GM12801 (cell line): ENCODE measurements around the gene CRIP3.

Source experiments
- TF ChIP-seq, protein P1 (sequence below): IDR thresholded peaks from one replicate; pipeline ENCODE4 v1.5.1; 2011; ENCODE audit warnings: control low read depth; ENCODE audit not compliant: insufficient read length; ENCODE audit errors: extremely low read depth

The CRIP3 gene

DNA sequence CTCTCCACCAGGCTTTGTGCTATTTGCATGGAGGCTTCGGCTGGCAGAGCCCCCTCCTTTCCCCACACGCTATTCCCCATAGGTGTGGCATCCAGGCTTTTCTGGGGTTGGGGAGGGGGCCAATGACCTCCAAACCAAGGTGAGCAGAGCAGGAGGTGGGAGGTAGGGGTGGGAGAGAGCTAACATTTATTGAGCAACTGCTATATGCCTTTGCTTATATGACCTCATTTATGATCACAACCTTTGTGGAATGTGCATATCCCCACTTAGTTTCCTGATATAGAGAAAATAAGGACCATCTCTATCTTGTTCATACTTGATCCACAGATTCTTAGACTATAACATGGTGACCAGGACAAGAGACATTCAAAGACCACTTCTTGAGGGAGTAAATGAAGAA lies 28.4 kb downstream of the CRIP3 start:
- TF ChIP-seq, protein P1, sequence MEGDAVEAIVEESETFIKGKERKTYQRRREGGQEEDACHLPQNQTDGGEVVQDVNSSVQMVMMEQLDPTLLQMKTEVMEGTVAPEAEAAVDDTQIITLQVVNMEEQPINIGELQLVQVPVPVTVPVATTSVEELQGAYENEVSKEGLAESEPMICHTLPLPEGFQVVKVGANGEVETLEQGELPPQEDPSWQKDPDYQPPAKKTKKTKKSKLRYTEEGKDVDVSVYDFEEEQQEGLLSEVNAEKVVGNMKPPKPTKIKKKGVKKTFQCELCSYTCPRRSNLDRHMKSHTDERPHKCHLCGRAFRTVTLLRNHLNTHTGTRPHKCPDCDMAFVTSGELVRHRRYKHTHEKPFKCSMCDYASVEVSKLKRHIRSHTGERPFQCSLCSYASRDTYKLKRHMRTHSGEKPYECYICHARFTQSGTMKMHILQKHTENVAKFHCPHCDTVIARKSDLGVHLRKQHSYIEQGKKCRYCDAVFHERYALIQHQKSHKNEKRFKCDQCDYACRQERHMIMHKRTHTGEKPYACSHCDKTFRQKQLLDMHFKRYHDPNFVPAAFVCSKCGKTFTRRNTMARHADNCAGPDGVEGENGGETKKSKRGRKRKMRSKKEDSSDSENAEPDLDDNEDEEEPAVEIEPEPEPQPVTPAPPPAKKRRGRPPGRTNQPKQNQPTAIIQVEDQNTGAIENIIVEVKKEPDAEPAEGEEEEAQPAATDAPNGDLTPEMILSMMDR = no peak

- TF ChIP-seq, protein P1 = no peak
These were observed 30.0 kb downstream of the CRIP3 start for GRCh38 chr6:43278524-43279078.

DNA sequence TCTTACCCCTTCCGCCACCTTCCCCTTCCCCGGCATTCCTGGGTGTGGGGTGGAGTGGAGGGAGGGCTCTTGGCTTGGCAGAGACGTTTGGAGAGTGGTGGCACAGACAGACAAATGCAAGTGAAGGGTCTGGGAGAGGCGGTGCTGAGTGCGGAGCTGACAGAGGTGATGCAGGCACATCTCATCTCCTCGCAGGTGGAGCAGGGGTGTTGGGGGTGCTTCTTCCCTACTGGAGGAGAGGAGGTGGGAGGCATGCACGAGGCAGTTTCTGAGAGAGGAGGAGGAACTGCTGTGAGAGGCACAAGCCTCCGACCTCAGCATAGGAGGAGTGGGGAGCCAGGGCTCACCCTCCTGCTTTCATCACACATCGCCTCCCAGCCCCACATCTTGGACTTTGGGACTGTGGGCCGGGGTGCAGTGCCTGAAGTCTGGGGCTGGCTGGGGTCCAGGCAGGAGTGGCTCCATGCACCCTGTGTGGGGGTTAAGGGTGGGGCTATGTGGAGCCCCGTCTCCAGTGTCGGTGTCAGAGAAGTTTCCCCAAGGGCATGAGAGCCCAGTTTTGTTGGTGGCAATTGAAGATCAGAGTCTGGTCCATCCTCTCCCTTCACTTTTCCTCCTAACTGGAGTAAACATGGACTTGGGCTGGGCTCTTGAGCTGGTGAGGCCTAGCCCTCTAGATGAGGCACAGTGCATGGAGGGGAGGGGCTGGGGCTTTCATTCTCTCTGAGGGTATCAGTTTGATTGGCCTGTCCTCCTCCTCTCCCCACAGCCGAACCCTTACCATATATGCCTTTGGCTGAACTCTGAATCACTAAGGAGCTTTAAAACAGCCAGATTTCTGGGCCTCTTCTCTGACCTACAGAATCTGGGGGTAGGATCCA lies 30.7 kb downstream of the CRIP3 start:
- TF ChIP-seq, protein P1 = no peak

- TF ChIP-seq, protein P1 = no peak
These were observed 31.4 kb downstream of the CRIP3 start for GRCh38 chr6:43277306-43277642.

- TF ChIP-seq, protein P1 = no peak
These were observed 31.9 kb downstream of the CRIP3 start for GRCh38 chr6:43276577-43277305.

DNA sequence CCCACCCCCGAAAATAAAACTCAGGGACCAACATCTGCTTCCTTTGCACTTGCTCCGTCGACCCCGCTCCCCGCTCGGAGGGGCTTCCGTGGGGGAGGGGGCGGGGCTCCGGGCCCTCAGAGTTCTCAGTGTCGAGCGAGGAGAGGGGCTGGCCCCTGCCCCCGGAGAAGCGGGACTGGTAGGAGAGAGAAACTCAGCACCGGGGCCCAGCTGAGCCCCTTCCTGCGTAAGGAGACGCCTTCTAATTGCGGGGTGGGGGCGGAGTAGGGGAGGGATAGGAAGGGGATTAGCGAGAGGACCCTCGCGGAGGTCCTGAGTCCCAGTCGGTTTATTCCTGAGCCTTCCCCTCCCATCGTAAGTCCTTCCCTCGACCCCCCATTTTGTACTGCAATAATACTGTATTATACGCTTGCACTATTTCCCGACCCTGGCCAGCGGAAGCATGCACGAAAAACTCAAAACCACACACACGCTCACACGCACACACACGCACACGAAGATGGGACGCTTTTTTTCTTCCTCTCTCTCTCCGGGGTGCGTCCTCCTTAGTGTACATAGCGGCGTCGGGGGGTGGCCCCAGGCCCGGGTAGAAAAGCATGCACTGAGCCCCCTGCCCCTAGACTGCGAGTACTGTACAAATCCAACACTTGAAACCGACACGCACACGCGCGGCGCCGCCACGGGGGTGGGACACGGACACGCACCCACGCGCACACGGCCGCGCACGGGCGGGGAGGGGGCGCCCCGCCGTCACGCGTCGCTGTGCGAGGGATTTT lies 32.6 kb downstream of the CRIP3 start:
- TF ChIP-seq, protein P1 = no peak

DNA sequence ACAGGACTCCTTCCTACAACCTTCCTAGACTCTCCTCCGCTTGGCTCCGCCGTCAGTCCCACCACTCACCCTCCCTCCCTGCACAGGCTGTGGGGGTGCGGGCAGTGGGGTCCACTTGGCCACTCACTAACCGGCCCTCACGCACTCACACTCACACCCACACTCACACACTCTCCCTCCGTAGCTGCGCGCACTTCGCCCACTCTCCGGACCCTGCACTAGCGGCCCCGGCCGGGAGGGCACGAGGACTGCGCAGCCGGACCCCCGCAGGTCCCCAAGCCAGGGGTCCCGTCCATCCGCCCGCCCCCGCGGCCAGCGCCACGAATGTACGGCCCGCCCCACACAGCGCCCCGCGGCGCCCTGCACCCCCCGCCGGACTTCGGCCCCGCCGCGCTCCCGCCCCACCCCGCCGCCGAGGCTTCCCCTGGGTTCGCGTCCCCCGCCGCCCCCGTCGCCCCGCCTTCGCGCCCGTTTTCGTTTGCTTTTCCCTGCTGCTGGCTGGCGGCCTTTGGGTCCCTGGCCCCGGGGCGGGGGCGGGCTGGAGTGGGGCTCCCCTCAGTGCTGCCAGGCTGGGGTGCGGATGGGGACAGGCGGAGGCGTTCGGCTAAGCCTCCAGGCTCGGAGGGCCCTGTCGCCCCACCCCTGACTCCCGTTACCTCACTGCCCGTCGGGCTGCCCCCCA lies 33.6 kb downstream of the CRIP3 start:
- TF ChIP-seq, protein P1 = no peak
